Hepatic stellate cell (primary cell): ENCODE data around the gene ZNF610.
"Not testable (repeated sequence)": the region's sequence is repeated elsewhere in the genome, so short reads cannot be mapped to it uniquely, and the experiment has no call there.

Experiments used
- DNase-seq: peaks from one replicate; pipeline ENCODE4 v3.0.0; 2011; ENCODE audit warnings: low spot score

The ZNF610 gene

DNA sequence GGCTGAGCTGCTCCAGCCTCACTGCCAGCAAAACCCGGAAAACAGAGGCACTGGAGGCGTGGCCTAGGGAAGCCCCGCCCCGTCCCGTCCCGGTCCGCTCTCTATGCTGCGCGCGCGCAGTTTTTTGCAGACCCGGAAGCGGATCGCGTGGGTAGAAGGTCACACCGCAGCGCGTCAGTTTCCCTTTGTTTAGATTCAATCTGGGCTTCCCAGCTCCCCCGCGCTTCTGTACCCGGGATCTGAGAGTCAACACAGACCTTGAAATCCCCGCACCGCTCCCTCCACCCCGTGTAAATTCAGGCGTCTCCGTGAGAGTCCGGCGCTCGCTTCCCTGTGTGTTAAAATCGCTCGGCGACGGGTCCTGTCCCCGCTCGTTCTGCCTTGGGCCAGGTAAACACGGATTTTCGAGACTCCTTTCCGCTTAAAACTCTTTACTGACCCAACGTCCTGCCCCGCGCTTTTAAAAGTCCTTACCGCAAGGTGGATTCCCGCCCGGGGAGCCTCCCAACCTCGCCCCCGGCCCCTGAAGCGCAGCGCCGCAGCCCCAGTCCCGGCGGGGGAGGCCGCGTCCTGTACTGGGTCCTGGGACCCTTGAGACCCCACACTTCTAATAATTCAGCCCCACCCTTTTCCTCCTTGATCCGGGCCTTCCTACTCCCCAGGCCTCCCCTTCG, at the start of gene ZNF610:
ZNF610 (plus strand) TSS at position 127 of the 674 bp plus-strand sequence. CDS start 12,930 bp downstream, outside the sequence.
- peak; percentile 85 for DNase-seq

GRCh38 chr19:52286256-52286655, 49.8 kb upstream of the ZNF610 start:
- DNase-seq: no peak

DNA sequence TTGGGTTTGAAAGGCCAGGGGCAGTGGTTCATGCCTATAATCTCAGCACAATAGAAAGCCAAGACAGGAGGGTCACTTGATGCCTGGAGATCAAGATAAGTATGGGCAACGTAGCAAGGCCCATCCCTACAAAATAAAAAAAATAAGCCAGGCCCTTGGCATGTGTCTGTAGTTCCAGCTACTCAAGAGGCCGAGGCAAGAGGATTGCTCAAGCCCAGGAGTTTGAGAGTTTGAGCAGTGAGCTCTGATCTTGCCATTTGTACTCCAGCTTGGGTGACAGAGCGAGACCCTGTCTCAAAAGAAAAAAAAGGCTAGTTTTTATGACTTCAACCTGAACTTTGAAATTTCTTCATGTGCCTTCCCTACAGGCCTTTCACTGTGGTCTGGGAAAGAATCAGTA, 44.3 kb upstream of the ZNF610 start:
- DNase-seq: no peak

GRCh38 chr19:52292946-52293345, 43.1 kb upstream of the ZNF610 start:
- not testable (repeated sequence) for DNase-seq

DNA sequence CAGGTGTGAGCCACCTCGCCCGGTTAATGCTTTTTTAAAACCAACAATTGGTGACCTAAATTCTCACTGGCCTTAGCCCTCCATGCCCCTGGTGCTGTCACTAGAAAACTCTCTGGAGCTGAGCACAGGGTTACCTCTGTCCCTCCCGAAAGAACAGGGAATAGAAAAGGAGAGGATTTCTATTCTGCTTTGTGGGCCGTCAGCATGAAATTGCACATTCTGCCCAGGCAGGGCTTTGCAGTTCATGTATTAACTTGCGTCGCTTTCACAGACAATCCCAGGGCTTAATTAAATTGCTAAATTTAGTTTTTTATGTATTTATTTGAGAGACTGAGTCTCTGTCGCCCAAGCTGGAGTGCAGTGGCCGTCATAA, 39.7 kb upstream of the ZNF610 start:
- DNase-seq: no peak

DNA sequence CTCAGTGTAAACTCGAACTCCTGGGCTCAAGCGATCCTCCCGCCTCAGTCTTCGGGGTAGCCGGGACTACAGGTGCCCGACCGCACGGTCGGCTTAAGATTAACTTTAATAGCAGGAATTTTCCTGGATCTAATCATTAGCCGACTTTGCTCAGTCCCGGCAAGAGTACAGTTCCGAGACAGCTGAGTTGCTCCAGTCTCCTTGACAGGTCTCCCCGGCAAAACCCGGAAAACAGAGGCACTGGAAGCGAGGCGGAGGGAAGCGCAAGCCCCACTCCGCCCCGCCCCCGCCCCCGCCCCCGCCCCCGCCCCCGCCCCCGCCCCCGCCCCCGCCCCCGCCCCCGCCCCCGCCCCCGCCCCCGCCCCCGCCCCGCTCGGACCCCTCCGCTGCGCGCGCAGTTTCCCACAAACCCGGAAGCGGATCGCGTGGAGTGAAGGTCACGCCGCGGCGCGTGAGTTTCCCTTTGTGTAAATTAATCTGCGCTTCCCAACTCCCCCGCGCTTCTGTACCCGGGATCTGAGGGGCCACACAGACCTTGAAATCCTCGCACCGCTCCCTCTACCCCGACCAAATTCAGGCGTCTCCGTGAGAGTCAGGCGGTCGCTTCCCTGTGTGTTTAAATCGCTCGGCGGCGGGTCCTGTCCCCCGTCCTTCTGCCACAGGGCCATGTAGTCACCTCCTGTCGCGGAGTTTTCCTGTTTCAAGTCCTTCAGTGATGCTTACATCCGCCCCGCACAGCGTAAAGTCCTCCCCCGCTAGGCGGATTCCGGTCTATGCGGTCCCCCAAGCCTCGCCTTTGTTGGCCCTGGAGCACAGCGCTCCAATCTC, 39.1 kb upstream of the ZNF610 start, which contains the start of gene ZNF480:
ZNF480 (plus strand) TSS at position 397 of the 828 bp plus-strand sequence. CDS start 3,244 bp downstream, outside the sequence.
- DNase-seq: peak; percentile 79

DNA sequence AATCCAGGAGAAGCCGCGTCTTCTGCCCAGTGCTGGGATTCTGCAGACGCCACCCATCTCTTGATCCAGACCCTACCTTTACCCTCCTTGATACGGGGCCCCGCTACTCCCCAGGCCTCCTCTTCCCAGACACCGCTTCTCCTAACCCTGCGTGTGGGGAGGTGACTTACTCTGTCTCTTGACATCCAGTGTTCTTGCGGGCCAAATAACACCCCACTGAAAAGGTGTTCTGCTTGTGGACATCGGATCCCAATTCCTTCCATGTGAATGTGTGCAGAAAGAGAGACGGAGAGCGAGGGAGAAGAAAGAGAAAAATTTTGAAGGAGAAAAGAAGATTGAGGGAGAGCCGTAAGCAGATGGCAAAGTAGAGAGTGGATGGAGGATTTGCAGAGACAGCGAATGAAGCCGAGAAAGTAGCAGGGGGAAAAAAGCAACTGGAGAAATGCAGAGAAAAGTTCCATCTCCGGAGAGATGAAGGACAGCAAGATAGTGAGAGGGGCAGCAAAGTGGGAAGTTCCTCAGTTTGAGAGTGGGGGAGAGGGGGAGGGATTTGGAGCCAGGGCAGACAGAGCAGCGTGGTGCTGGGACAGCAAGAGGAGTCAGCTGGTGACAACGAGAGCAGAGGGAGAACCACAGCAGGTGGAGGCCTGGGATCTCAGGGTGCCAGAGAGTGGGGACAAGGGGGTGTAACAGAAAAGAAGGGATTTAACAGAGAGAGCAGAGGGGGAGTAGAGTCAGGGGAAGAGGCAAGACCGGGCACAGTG, 38.3 kb upstream of the ZNF610 start:
- no peak for DNase-seq

- no peak for DNase-seq
Measured at GRCh38 chr19:52307275-52307674, 28.8 kb upstream of the ZNF610 start.

DNA sequence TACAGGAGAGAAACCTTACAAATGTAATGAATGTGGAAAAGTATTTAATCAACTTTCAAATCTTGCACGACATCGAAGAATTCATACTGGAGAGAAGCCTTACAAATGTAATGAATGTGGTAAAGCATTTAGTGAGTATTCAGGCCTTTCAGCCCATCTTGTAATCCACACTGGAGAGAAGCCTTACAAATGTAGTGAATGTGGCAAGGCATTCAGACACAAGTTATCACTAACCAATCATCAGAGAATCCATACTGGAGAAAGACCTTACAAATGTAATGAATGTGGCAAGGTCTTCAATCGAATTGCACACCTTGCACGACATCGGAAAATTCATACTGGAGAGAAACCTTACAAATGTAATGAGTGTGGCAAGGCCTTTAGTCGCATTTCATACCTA, 13.6 kb upstream of the ZNF610 start:
- DNase-seq: no peak

- no peak for DNase-seq
Measured at GRCh38 chr19:52331757-52332156, 4.3 kb upstream of the ZNF610 start.

- no peak for DNase-seq
Measured at GRCh38 chr19:52335768-52336116, 301 bp upstream of the ZNF610 start.

DNA sequence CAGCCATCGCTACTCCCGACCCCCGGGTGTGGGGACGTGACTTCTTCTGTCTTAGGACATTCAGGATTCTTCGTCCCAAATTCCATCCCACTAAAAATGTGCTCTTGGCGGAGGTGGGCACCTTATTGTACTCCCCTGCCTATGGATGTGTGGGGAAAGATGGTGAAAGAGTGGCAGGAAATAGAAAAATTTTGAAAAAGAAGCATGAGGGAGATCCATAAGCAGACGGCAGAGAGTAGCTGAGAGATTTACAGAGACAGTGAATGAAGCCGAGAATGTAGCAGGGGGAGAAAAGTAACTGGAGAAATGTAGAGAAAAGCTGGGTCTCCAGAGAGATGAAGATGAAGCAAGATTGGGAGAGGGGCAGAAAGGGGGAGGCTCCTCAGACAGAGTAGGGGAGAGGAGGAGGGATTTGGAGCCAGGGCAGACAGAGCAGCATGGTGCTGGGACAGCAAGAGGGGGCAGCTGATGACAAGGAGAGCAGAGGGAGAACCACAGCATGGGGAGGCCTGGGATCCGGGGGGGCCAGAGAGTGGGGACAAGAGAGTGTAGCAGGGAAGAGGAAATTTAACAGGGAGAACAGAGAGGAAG, 843 bp downstream of the ZNF610 start:
- DNase-seq: peak; percentile 9

GRCh38 chr19:52339022-52339421, 3.0 kb downstream of the ZNF610 start:
- not testable (repeated sequence) for DNase-seq

DNA sequence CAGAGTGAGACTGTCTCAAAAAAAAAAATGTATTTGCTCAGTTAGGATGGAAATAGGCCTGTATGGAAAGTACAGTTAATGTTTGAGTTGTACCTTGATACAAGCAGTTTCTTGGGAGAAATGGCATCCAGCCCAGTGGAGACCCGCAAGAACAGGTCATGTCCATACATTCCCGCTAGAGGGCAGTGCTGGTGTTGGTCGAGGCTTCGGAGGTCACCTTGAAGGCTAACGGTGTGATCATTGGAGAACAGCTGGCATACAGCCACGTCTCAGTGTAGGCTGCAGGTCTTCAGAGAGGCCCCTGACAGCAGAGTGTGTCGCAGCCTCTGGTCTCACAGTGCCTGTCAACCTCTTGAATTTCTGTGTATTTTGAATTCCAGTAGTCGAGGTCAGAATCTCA, 7.5 kb downstream of the ZNF610 start:
- peak; percentile 29 for DNase-seq

- no peak for DNase-seq
Measured at GRCh38 chr19:52345162-52345561, 9.1 kb downstream of the ZNF610 start.

DNA sequence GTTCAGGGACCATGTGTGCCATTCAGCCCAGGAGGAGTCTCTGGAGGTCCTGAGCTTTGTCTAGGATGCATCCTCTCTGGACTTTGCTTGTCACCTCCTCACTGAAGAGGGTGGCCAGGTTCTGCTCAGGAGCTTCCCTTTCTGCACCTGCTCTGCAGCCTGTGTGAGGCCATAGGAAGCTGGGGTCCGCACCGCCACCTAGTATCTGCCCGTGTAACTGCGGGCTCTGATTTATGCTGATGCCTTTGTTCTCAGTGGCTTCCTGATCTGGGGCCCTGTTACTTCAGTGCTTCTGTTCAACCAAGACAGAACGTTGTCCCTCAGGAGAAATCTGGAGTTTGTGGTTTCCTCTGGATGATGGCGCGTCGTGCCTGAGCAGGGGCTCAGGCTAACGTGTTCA, 15.5 kb downstream of the ZNF610 start:
- no peak for DNase-seq

GRCh38 chr19:52366414-52366824, 30.4 kb downstream of the ZNF610 start:
- no peak for DNase-seq

DNA sequence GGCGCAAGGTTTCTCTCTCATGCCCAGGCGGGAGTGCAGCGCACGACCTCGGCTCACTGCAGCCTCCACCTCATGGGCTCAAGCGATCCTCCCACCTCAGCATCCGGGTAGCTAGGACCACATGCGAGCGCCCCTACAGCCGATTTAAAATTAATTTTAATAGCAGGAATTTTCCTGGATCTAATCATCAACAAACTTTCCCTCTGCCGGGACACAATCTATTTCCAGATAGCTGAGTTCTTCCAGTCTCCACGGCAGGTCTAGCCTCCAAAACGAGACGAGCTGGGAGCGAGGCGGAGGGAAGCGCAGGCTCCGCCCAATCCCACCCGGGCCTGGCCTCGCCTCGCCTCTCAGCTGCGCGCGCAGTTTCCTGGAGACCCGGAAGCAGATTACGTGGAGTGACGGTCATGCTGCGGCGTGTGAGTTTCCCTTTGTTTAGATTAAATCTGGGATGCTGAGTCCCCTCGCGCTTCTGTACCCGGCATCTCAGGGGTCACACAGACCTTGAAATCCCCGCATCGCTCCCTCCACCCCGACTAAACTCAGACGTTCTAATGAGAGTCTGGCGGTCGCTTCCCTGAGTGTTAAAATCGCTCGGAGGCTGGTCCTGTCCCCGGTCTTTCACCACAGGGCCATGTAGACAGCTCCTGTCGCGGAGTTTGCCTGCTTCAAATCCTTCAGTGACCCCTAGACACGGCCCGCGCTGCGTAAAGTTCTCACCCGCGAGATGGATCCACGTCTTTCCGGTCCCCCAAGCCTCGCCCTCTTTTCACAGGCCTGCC, 33.7 kb downstream of the ZNF610 start, which contains the start of gene ZNF880:
ZNF880 (plus strand) TSS at position 365 of the 782 bp plus-strand sequence; CDS start at position 408, 43 bp downstream.
- DNase-seq: peak; percentile 94

GRCh38 chr19:52370341-52370710, 34.3 kb downstream of the ZNF610 start:
- no peak for DNase-seq

DNA sequence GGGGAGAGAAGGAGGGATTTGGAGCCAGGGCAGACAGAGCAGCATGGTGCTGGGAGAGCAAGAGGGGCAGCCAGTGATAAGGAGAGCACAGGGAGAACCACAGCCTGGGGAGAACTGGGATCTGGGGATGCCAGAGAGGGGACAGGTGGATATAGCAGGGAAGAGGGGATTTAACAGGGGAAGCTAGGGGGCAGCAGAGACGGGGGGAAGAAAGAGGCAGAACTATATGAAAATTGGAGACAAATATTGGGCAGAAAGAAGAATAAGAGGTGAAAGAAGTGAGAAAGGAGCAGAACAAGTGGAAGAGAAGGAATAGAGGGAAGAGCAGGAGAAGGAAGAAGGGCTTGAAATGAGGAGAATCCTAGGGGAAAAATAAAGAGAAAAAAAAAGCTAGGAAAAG, 55.1 kb downstream of the ZNF610 start:
- no peak for DNase-seq

DNA sequence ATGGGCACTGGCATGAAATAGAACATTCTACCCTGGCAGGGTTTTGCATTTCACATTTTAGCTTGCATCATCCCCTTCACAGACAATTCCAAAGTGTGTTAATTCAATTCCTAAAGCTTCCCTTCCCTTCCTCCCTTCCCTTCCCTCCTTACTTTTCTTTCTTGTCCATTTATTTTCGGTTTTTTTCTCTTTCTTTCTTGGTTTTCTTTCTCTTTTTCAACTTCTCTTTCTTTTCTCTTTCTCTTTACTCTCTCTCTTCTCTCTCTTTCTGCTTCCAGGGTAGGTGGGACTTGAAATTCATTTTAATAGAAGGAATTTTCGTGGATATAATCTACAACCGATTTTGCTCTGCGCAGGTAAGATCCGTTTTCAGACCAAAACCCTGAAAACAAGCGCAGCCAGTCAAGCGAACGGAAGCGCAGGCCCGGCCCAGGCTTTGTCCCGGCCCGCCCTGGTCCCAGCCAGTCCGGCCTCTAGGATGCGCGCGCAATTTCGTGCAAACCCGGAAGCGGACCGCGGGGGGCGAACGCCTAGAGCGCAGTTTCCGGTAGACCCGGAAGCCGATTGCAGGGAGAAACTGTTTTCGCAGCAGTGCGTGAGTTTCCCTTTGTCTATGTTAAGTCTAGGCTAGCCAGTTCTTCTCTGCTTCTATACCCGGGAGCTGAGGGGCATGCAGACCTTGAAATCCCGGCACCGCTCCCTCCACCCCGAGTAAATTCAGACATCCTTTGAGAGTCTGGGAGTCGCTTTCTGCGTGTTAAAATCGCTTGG, 61.5 kb downstream of the ZNF610 start, which contains the start of gene ZNF528:
ZNF528 (plus strand) TSS at position 540 of the 771 bp plus-strand sequence. CDS start 4,165 bp downstream, outside the sequence.
- peak; percentile 98 for DNase-seq
